ENCODE results near the gene SREK1. TPM values are rescaled to one million over a fixed set of nuclear protein-coding genes. Genes with fewer than 3 reads are reported as not detected.

Gene SREK1
- total and polyA plus RNA-seq, 9 of the 15 experiments (the other 6 are each of a cell fraction or from before 2014, with no cell fraction given) = 40.8 to 128 (median 81.9) TPM

DNA sequence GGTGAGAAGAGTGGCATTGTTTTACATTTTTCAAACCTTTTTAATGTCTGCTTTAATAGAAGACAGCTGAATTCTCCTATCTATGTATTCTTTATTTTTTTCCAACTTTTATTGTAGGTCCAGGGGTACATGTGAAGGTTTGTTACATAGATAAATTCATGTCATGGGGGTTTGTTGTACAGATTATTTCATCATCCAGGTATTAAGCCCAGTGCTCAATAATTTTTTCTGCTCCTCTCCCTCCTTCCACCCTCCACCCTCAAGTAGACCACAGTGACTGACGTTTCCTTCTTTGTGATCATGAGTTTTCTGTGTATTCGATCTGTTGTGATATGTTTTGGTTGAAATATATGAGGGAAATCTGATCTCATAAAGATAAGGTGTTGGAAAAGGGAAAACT is 1.7 kb upstream of the SREK1 start (continued):
- TF ChIP-seq KAT8 (IDR thresholded peaks at IDR 0.05; ENCODE audit: low read depth) (no peak), ZC3H8 (IDR thresholded peaks at IDR 0.05) (no peak)

DNA sequence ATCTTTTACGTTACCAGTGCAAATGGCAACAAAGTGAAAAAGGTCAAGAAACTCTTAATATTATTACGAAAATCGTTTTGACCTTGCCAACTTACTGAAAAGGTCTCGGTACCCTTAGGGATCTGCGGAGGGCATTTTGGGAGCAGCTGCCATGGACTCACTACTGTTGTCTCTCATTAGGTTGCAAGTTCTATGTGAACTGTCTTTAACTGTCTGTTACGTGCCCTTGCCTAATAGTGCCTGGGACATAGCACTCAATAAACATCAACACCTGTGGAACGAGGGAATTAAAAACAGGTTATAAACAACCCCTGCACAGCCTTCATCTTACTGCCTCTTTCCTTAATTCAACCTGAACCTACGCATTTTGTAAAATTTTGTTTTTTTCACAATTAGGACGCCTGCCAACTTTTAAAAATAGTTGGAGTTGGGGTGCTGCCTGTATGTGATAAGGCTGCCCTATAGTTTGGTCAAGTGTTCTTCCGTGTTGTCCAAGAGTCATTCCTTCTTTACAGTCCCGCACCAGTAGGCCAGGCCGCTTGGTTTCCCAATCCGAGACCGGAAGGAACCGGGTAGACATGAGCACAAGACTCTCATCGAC is 527 bp upstream of the SREK1 start:
- POLR2A ChIA-PET = interaction anchor here (0.6 to 2.1 kb wide), 12 partner anchors 10 to 929 kb away, joined by 3 to 17 read pairs (median 4); no protein-coding TSS in a partner anchor
- TF ChIP-seq, protein P1, sequence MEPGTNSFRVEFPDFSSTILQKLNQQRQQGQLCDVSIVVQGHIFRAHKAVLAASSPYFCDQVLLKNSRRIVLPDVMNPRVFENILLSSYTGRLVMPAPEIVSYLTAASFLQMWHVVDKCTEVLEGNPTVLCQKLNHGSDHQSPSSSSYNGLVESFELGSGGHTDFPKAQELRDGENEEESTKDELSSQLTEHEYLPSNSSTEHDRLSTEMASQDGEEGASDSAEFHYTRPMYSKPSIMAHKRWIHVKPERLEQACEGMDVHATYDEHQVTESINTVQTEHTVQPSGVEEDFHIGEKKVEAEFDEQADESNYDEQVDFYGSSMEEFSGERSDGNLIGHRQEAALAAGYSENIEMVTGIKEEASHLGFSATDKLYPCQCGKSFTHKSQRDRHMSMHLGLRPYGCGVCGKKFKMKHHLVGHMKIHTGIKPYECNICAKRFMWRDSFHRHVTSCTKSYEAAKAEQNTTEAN (CRISPR knock-in tag; IDR thresholded peaks at IDR 0.05) = 0 out of 2 replicates have a peak, but pooled peaks have one; percentile 18
- TF ChIP-seq MEIS2 (IDR thresholded peaks at IDR 0.05; ENCODE audit: partially characterized antibody) = no peak
- no peak for TF ChIP-seq DACH1 (IDR thresholded peaks at IDR 0.05; ENCODE audit: partially characterized antibody)
- no peak for TF ChIP-seq KDM5B (IDR thresholded peaks at IDR 0.05; ENCODE audit: insufficient replicate concordance, low read depth, low read length)
- TF ChIP-seq, protein P2, sequence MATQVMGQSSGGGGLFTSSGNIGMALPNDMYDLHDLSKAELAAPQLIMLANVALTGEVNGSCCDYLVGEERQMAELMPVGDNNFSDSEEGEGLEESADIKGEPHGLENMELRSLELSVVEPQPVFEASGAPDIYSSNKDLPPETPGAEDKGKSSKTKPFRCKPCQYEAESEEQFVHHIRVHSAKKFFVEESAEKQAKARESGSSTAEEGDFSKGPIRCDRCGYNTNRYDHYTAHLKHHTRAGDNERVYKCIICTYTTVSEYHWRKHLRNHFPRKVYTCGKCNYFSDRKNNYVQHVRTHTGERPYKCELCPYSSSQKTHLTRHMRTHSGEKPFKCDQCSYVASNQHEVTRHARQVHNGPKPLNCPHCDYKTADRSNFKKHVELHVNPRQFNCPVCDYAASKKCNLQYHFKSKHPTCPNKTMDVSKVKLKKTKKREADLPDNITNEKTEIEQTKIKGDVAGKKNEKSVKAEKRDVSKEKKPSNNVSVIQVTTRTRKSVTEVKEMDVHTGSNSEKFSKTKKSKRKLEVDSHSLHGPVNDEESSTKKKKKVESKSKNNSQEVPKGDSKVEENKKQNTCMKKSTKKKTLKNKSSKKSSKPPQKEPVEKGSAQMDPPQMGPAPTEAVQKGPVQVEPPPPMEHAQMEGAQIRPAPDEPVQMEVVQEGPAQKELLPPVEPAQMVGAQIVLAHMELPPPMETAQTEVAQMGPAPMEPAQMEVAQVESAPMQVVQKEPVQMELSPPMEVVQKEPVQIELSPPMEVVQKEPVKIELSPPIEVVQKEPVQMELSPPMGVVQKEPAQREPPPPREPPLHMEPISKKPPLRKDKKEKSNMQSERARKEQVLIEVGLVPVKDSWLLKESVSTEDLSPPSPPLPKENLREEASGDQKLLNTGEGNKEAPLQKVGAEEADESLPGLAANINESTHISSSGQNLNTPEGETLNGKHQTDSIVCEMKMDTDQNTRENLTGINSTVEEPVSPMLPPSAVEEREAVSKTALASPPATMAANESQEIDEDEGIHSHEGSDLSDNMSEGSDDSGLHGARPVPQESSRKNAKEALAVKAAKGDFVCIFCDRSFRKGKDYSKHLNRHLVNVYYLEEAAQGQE (IDR thresholded peaks at IDR 0.05; ENCODE audit: borderline replicate concordance) = peak; percentile 87; the same call in 1 of the 2 replicates
- TF ChIP-seq, protein P2 (CRISPR knock-in tag; IDR thresholded peaks at IDR 0.05; ENCODE audit: low read depth) = no peak
- no peak for TF ChIP-seq ZNF239 (CRISPR knock-in tag; IDR thresholded peaks at IDR 0.05)
- no peak for TF ChIP-seq SP1 (CRISPR knock-in tag; IDR thresholded peaks at IDR 0.05)
- no peak for TF ChIP-seq SAFB2 (IDR thresholded peaks at IDR 0.05; ENCODE audit: borderline replicate concordance, low read depth, low read length, severe bottlenecking)
- TF ChIP-seq ZNF561 (CRISPR knock-in tag; conservative IDR thresholded peaks at IDR 0.05) = no peak

More for the DNA sequence above, 527 bp upstream of the SREK1 start:
- peak overlapping the region; percentile 70 for H3K4me3 ChIP-seq
- in situ Hi-C loops (cut with MboI) = no loop called here
- intact Hi-C loops (cut with micrococcal nuclease) = loop anchor here (2.0 to 10.0 kb wide), 3 partner anchors 179 to 421 kb away; partner anchors contain the start of genes ERBIN, NLN and SGTB
- H3K79me2 ChIP-seq (ENCODE audit: control insufficient read depth, insufficient read depth, low read length) = peaks cover 44% of the 10 kb centered on the region
- H3K9me3 ChIP-seq (replicated peaks; ENCODE audit: control insufficient read depth, insufficient read depth, low read depth, low read length) = no peaks in the 10 kb centered on the region
- H3K4me2 ChIP-seq (ENCODE audit: insufficient read depth, low read length) = peak overlapping the region; percentile 82
- no peaks in the 10 kb centered on the region; the same call in 1 of the 2 replicates for H4K20me1 ChIP-seq (replicated peaks; ENCODE audit: control insufficient read depth, insufficient read depth, low read length)
- TSS peak; percentile 98 for BruUV-seq (replicated peaks)
- peak overlapping the region; percentile 86 to 97 for H3K9ac ChIP-seq (ENCODE audit: insufficient read depth in 1 of 2, low read depth in 2 of 2, low read length in 2 of 2)
- peaks cover 22% of the 10 kb centered on the region for H3K36me3 ChIP-seq (ENCODE audit: control insufficient read depth, insufficient read depth, low read length)
- DNase-seq (ENCODE audit: extremely low read depth in 1 of 4, low spot score in 3 of 4) = peak in 2 of 4 experiments; percentile 39 to 52
- CTCF ChIA-PET (ENCODE audit: low intra/inter-chr PET ratio) = no interaction called here
- no peaks in the 10 kb centered on the region for H3K27me3 ChIP-seq (ENCODE audit: control insufficient read depth in 2 of 2, insufficient read depth in 2 of 2, low read length in 2 of 2)
- peak overlapping the region; percentile 97 for H2AFZ ChIP-seq (ENCODE audit: low read depth, low read length)
- WGBS (ENCODE audit: insufficient coverage, low coverage, missing lambda C conversion rate) = 1% methylated on average over 16 of the region's 16 CpGs
- no peaks in the 10 kb centered on the region for H3K9me1 ChIP-seq (ENCODE audit: control insufficient read depth, insufficient read depth, low read length)
- FAIRE-seq = peak; percentile 15
- H3K27ac ChIP-seq (ENCODE audit: extremely low read depth, low read depth, low read length) = peak overlapping the region; percentile 96
- ATAC-seq = peak; percentile 17
- H3K4me1 ChIP-seq (replicated peaks in 1 of 2; ENCODE audit: control insufficient read depth in 2 of 2, insufficient read depth in 2 of 2, low read length in 2 of 2) = peaks cover 0 to 24% of the 10 kb centered on the region in 2 experiments; a peak in 4 of 5 replicates
